ENCODE results near the gene YY1. TPM values are rescaled to one million over a fixed set of nuclear protein-coding genes. Genes with fewer than 3 reads are reported as not detected.
A peak's percentile ranks its signal among the peaks of the same experiment; 100 is the strongest.

Gene YY1
- total RNA-seq, 1 experiment from 2014 or later, result 83.1 TPM

- Mint-ChIP-seq H3K27me3 (ENCODE audit: low read depth) (no peaks in the 10 kb centered on the region), H3K4me1 (peaks cover 39% of the 10 kb centered on the region), H3K27ac (peak overlapping the region; percentile 34; the same call in 1 of the 2 replicates), H3K4me3 (no peak overlapping the region), H3K9me3 (no peaks in the 10 kb centered on the region), H3K36me3 (peaks cover 19% of the 10 kb centered on the region)
- no peak for ATAC-seq
- no peak for TF ChIP-seq RORB (CRISPR knock-in tag; IDR thresholded peaks at IDR 0.05)
- no peak for TF ChIP-seq NR1H2 (CRISPR knock-in tag; IDR thresholded peaks at IDR 0.05)
- TF ChIP-seq USF1 (CRISPR knock-in tag; IDR thresholded peaks at IDR 0.05), result no peak
- no peak for DNase-seq (ENCODE audit: low spot score)
- ChIA-PET CTCF (interaction anchor here (1.3 kb wide), 1 partner anchor 75 kb away, joined by 3 read pairs; no protein-coding TSS in a partner anchor), POLR2A (interaction anchor here (0.8 kb wide), 1 partner anchor 110 kb away, joined by 3 read pairs; no protein-coding TSS in a partner anchor)
These were observed 29.0 kb downstream of the YY1 start for GRCh38 chr14:100267990-100268389.

GRCh38 chr14:100268591-100269207 lies 29.8 kb downstream of the YY1 start:
- Mint-ChIP-seq H3K27ac (peak overlapping the region; percentile 32), H3K4me1 (peaks cover 43% of the 10 kb centered on the region), H3K9me3 (no peaks in the 10 kb centered on the region), H3K4me3 (no peak overlapping the region), H3K36me3 (peaks cover 12% of the 10 kb centered on the region), H3K27me3 (ENCODE audit: low read depth) (no peaks in the 10 kb centered on the region)
- TF ChIP-seq ZNF317 (CRISPR knock-in tag; IDR thresholded peaks at IDR 0.05; ENCODE audit: borderline replicate concordance, low read depth), result no peak
- no peak for TF ChIP-seq ZNF281 (CRISPR knock-in tag; IDR thresholded peaks at IDR 0.05)
- TF ChIP-seq MLX (CRISPR knock-in tag; IDR thresholded peaks at IDR 0.05), result no peak
- no peak for TF ChIP-seq TEAD1 (CRISPR knock-in tag; IDR thresholded peaks at IDR 0.05)
- no peak for TF ChIP-seq RORB (CRISPR knock-in tag; IDR thresholded peaks at IDR 0.05)
- no peak for TF ChIP-seq MYBL2 (CRISPR knock-in tag; IDR thresholded peaks at IDR 0.05)
- no peak for TF ChIP-seq CREB1 (CRISPR knock-in tag; IDR thresholded peaks at IDR 0.05)
- no peak for TF ChIP-seq JAZF1 (CRISPR knock-in tag; IDR thresholded peaks at IDR 0.05)
- ChIA-PET POLR2A (no interaction called here), CTCF (interaction anchor here (0.8 to 1.6 kb wide), 2 partner anchors 22 to 111 kb away, joined by 3 to 11 read pairs; no protein-coding TSS in a partner anchor)
- ATAC-seq (no peak), DNase-seq (ENCODE audit: low spot score) (no peak)

- Mint-ChIP-seq H3K27me3 (ENCODE audit: low read depth) (no peaks in the 10 kb centered on the region), H3K36me3 (peaks cover 9% of the 10 kb centered on the region), H3K4me1 (peaks cover 54% of the 10 kb centered on the region), H3K4me3 (no peak overlapping the region), H3K9me3 (no peaks in the 10 kb centered on the region), H3K27ac (no peak overlapping the region; the same call in 1 of the 2 replicates)
- DNase-seq (ENCODE audit: low spot score), result no peak
- ChIA-PET CTCF (interaction anchor here (0.6 to 1.9 kb wide), 4 partner anchors 13 to 56 kb away, joined by 3 to 10 read pairs (median 4); no protein-coding TSS in a partner anchor), POLR2A (no interaction called here)
- no peak for ATAC-seq
- no peak for TF ChIP-seq MXD4 (CRISPR knock-in tag; IDR thresholded peaks at IDR 0.05; ENCODE audit: borderline replicate concordance)
- no peak for TF ChIP-seq CTCF (IDR thresholded peaks at IDR 0.05)
- TF ChIP-seq NR2C2 (CRISPR knock-in tag; IDR thresholded peaks at IDR 0.05), result no peak
- TF ChIP-seq CREM (CRISPR knock-in tag; IDR thresholded peaks at IDR 0.05), result no peak
- no peak for TF ChIP-seq E2F5 (CRISPR knock-in tag; IDR thresholded peaks at IDR 0.05)
- TF ChIP-seq IRF2 (CRISPR knock-in tag; IDR thresholded peaks at IDR 0.05; ENCODE audit: borderline replicate concordance, low read depth), result no peak
These were observed 32.4 kb downstream of the YY1 start for GRCh38 chr14:100271247-100271939.
